Trophoblast cell (in vitro differentiated cells and primary cell): ENCODE results near the gene MTMR3.

Source experiments
- DNase-seq, 2 donors: peaks; one replicate each; pipeline ENCODE4 v3.0.0-alpha.2; 2016
- H2AFZ ChIP-seq: 2 replicates; pipeline ENCODE4 v1.6.1; 2013; ENCODE audit warnings: low read length, moderate library complexity, mild to moderate bottlenecking; ENCODE audit not compliant: insufficient read depth, poor library complexity
- H2AK5ac ChIP-seq: 2 replicates; pipeline ENCODE4 v1.6.1; 2013; ENCODE audit warnings: mild to moderate bottlenecking, low read length
- H2BK120ac ChIP-seq: 2 replicates; pipeline ENCODE4 v1.6.1; 2013; ENCODE audit warnings: low read length, mild to moderate bottlenecking, moderate library complexity; ENCODE audit not compliant: insufficient read depth, poor library complexity
- H2BK12ac ChIP-seq: 2 replicates; pipeline ENCODE4 v1.6.1; 2013; ENCODE audit warnings: mild to moderate bottlenecking, low read length, moderate library complexity
- H2BK5ac ChIP-seq: 2 replicates; pipeline ENCODE4 v1.6.1; 2013; ENCODE audit warnings: low read length, low read depth, moderate library complexity, mild to moderate bottlenecking; ENCODE audit not compliant: poor library complexity
- H3K14ac ChIP-seq: 2 replicates; pipeline ENCODE4 v1.6.1; 2013; ENCODE audit warnings: mild to moderate bottlenecking, low read length
- H3K18ac ChIP-seq: 2 replicates; pipeline ENCODE4 v1.6.1; 2013; ENCODE audit warnings: mild to moderate bottlenecking, low read length
- H3K23ac ChIP-seq: 2 replicates; pipeline ENCODE4 v1.6.1; 2013; ENCODE audit warnings: low read length
- H3K27ac ChIP-seq: 2 replicates; pipeline ENCODE4 v1.5.1; 2013; ENCODE audit warnings: low read depth, mild to moderate bottlenecking, inconsistent platforms, low read length, moderate library complexity
- H3K27me3 ChIP-seq: 2 replicates; pipeline ENCODE4 v1.6.1; 2013; ENCODE audit warnings: inconsistent platforms, mild to moderate bottlenecking, low read length, moderate library complexity; ENCODE audit not compliant: insufficient read depth
- H3K36me3 ChIP-seq, 2 experiments: 1 replicate in 1 of 2; 2 replicates in 1 of 2; pipeline ENCODE4 v1.6.1; 2013; ENCODE audit warnings: low read length in 2 of 2, mild to moderate bottlenecking in 2 of 2, moderate library complexity in 1 of 2; ENCODE audit not compliant: insufficient read depth in 2 of 2, control insufficient read depth in 1 of 2
- H3K4ac ChIP-seq: 2 replicates; pipeline ENCODE4 v1.6.1; 2013; ENCODE audit warnings: low read depth, mild to moderate bottlenecking, low read length, moderate library complexity
- H3K4me1 ChIP-seq, 2 experiments: 1 replicate in 1 of 2; 2 replicates in 1 of 2; pipeline ENCODE4 v1.6.1; 2013; ENCODE audit warnings: low read length in 2 of 2, mild to moderate bottlenecking in 2 of 2, moderate library complexity in 1 of 2; ENCODE audit not compliant: insufficient read depth in 2 of 2, control insufficient read depth in 1 of 2
- H3K4me2 ChIP-seq: 2 replicates; pipeline ENCODE4 v1.6.1; 2013; ENCODE audit warnings: inconsistent platforms, mild to moderate bottlenecking, low read length, moderate library complexity
- H3K4me3 ChIP-seq: 2 replicates; pipeline ENCODE4 v1.5.1; 2013; ENCODE audit warnings: mild to moderate bottlenecking, low read depth, low read length, inconsistent platforms
- H3K79me1 ChIP-seq: one replicate; pipeline ENCODE4 v1.6.1; 2013; ENCODE audit warnings: low read length
- H3K79me2 ChIP-seq: 2 replicates; pipeline ENCODE4 v1.6.1; 2013; ENCODE audit warnings: low read length, mild to moderate bottlenecking; ENCODE audit not compliant: control insufficient read depth, insufficient read depth, poor library complexity
- H3K9ac ChIP-seq: 2 replicates; pipeline ENCODE4 v1.6.1; 2013; ENCODE audit warnings: mild to moderate bottlenecking, low read length
- H3K9me3 ChIP-seq: 2 replicates; pipeline ENCODE4 v1.6.1; 2013; ENCODE audit warnings: low read depth, mild to moderate bottlenecking, control low read depth, inconsistent platforms, low read length; ENCODE audit not compliant: insufficient read depth
- H4K12ac ChIP-seq: 2 replicates; pipeline ENCODE4 v1.6.1; 2013; ENCODE audit warnings: low read depth, mild to moderate bottlenecking, low read length, moderate library complexity
- H4K8ac ChIP-seq: 2 replicates; pipeline ENCODE4 v1.6.1; 2013; ENCODE audit warnings: low read depth, mild to moderate bottlenecking, low read length, moderate library complexity
- H4K91ac ChIP-seq: one replicate; pipeline ENCODE4 v1.6.1; 2013; ENCODE audit warnings: low read depth, mild to moderate bottlenecking, low read length, moderate library complexity
- WGBS: extraction: QIAGEN DNeasy Blood & Tissue Kit; methylation state at CpG from one replicate; pipeline ENCODE4 v1.1.7; 2013; ENCODE audit warnings: missing lambda C conversion rate; ENCODE audit not compliant: insufficient read length, insufficient coverage; ENCODE audit errors: extremely low coverage; 5-methylcytosine and 5-hydroxymethylcytosine counted together

Gene MTMR3

GRCh38 chr22:29842172-29842571, 40.8 kb upstream of the MTMR3 start:
- H2AFZ ChIP-seq = no peak overlapping the region
- H4K8ac ChIP-seq = no peak overlapping the region
- H3K27ac ChIP-seq = no peak overlapping the region
- H2BK5ac ChIP-seq = no peak overlapping the region
- no peaks in the 10 kb centered on the region for H3K27me3 ChIP-seq
- peaks cover 4% of the 10 kb centered on the region for H3K79me1 ChIP-seq
- H4K91ac ChIP-seq = no peak overlapping the region
- peaks cover 6 to 7% of the 10 kb centered on the region in 2 experiments for H3K4me1 ChIP-seq
- H3K18ac ChIP-seq = no peak overlapping the region
- no peak overlapping the region for H2BK12ac ChIP-seq
- H3K23ac ChIP-seq = no peak overlapping the region
- no peak overlapping the region for H3K4me3 ChIP-seq
- DNase-seq = no peak
- H3K14ac ChIP-seq = no peak overlapping the region
- no peak overlapping the region for H3K4ac ChIP-seq
- H3K4me2 ChIP-seq = no peak overlapping the region
- peaks cover 5% of the 10 kb centered on the region for H3K79me2 ChIP-seq
- no peak overlapping the region for H2BK120ac ChIP-seq
- H3K9ac ChIP-seq = no peak overlapping the region
- H2AK5ac ChIP-seq = no peak overlapping the region
- WGBS = no CpG with 5 or more reads among the region's 2 CpGs
- no peaks in the 10 kb centered on the region for H3K9me3 ChIP-seq
- H3K36me3 ChIP-seq = no peaks in the 10 kb centered on the region
- H4K12ac ChIP-seq = no peak overlapping the region

GRCh38 chr22:29842740-29843139, 40.2 kb upstream of the MTMR3 start:
- Histone ChIP-seq H3K36me3 (no peaks in the 10 kb centered on the region), H2AFZ (no peak overlapping the region), H2BK12ac (no peak overlapping the region), H3K18ac (no peak overlapping the region), H4K91ac (no peak overlapping the region), H3K9me3 (no peaks in the 10 kb centered on the region), H3K4me2 (no peak overlapping the region), H4K8ac (no peak overlapping the region), H3K4ac (no peak overlapping the region), H3K27ac (no peak overlapping the region), H3K79me1 (peaks cover 3% of the 10 kb centered on the region), H2BK5ac (no peak overlapping the region), H3K23ac (no peak overlapping the region), H3K79me2 (peaks cover 3% of the 10 kb centered on the region), H3K27me3 (no peaks in the 10 kb centered on the region), H2BK120ac (no peak overlapping the region), H3K14ac (no peak overlapping the region), H2AK5ac (no peak overlapping the region), H3K4me3 (no peak overlapping the region), H4K12ac (no peak overlapping the region), H3K9ac (no peak overlapping the region), H3K4me1 (peaks cover 2% of the 10 kb centered on the region in 2 experiments)
- peak; percentile 70 to 80 for DNase-seq
- no CpG with 5 or more reads among the region's 2 CpGs for whole genome bisulfite sequencing

- Histone ChIP-seq H3K27ac (no peak overlapping the region), H2BK120ac (no peak overlapping the region), H3K9me3 (no peaks in the 10 kb centered on the region), H3K9ac (no peak overlapping the region), H2AFZ (no peak overlapping the region), H3K18ac (no peak overlapping the region), H4K12ac (no peak overlapping the region), H3K14ac (no peak overlapping the region), H3K79me2 (no peaks in the 10 kb centered on the region), H2BK12ac (no peak overlapping the region), H3K27me3 (no peaks in the 10 kb centered on the region), H3K4ac (no peak overlapping the region), H3K4me1 (no peaks in the 10 kb centered on the region), H3K4me3 (no peak overlapping the region), H3K79me1 (no peaks in the 10 kb centered on the region), H4K91ac (no peak overlapping the region), H4K8ac (no peak overlapping the region), H3K4me2 (no peak overlapping the region), H2BK5ac (no peak overlapping the region), H3K23ac (no peak overlapping the region), H3K36me3 (no peaks in the 10 kb centered on the region), H2AK5ac (no peak overlapping the region)
- DNase-seq = no peak
- no CpG with 5 or more reads among the region's 2 CpGs for WGBS
These were observed 36.7 kb upstream of the MTMR3 start for GRCh38 chr22:29846290-29846689.

GRCh38 chr22:29848111-29848510, 34.9 kb upstream of the MTMR3 start:
- Histone ChIP-seq H4K8ac (no peak overlapping the region), H3K4me2 (no peak overlapping the region), H3K27ac (no peak overlapping the region), H3K79me1 (no peaks in the 10 kb centered on the region), H3K27me3 (no peaks in the 10 kb centered on the region), H3K14ac (no peak overlapping the region), H3K4ac (no peak overlapping the region), H2BK12ac (no peak overlapping the region), H3K18ac (no peak overlapping the region), H3K4me3 (no peak overlapping the region), H4K91ac (no peak overlapping the region), H3K23ac (no peak overlapping the region), H2AFZ (no peak overlapping the region), H2BK5ac (no peak overlapping the region), H2AK5ac (no peak overlapping the region), H3K36me3 (no peaks in the 10 kb centered on the region), H3K9me3 (no peaks in the 10 kb centered on the region), H3K9ac (no peak overlapping the region), H4K12ac (no peak overlapping the region), H3K79me2 (no peaks in the 10 kb centered on the region), H2BK120ac (no peak overlapping the region), H3K4me1 (no peaks in the 10 kb centered on the region)
- DNase-seq = no peak
- no CpG with 5 or more reads among the region's 3 CpGs for WGBS
